H1 (cell line): Measurements from ENCODE around the gene DCUN1D2. TPM values are rescaled to one million over a fixed set of nuclear protein-coding genes. Genes with fewer than 3 reads are reported as not detected.

Experiments
- CTCF ChIA-PET: fragments of 300-600 bp; sonication (Branson Sonifier 250); formaldehyde crosslinking; loops from one replicate; lab custom pipeline; 2021; ENCODE audit not compliant: partially characterized antibody; lab: Charles Lee
- POLR2A ChIA-PET: fragments of 300-600 bp; sonication (Branson Sonifier 250); formaldehyde crosslinking; loops from one replicate; lab custom pipeline; 2021; ENCODE audit warnings: inconsistent platforms; ENCODE audit not compliant: partially characterized antibody; lab: Charles Lee
- DNase-seq, 2 experiments: peaks; one replicate each; pipeline versions ENCODE4 v3.0.0 to v3.0.0-alpha.2; 2010 to 2022; ENCODE audit warnings: low spot score in 2 of 2, low read depth in 1 of 2, mixed read lengths in 1 of 2
- FAIRE-seq: peaks from 2 replicates; lab custom pipeline; 2011; peaks lifted over from hg19 to GRCh38; lab: Jason Lieb, UNC
- H2AFZ ChIP-seq: 2 replicates; pipeline ENCODE4 v1.8.1; 2012; ENCODE audit warnings: low read length, inconsistent platforms
- H2AK5ac ChIP-seq: 2 replicates; pipeline ENCODE4 v1.6.1; 2013; ENCODE audit warnings: low read depth, low read length
- H2BK120ac ChIP-seq: replicated peaks from 2 replicates; pipeline ENCODE3; 2013; ENCODE audit warnings: low read depth, low read length, inconsistent platforms
- H2BK12ac ChIP-seq: 2 replicates; pipeline ENCODE4 v1.6.1; 2013; ENCODE audit warnings: low read depth, low read length
- H2BK15ac ChIP-seq: 2 replicates; pipeline ENCODE4 v1.6.1; 2013; ENCODE audit warnings: low read length
- H2BK20ac ChIP-seq: 2 replicates; pipeline ENCODE4 v1.6.1; 2013; ENCODE audit warnings: low read length
- H2BK5ac ChIP-seq: 2 replicates; pipeline ENCODE4 v1.6.1; 2013; ENCODE audit warnings: low read depth, low read length
- H3K14ac ChIP-seq: 2 replicates; pipeline ENCODE4 v1.6.1; 2013; ENCODE audit warnings: inconsistent platforms; ENCODE audit not compliant: insufficient read length
- H3K18ac ChIP-seq: 2 replicates; pipeline ENCODE4 v1.6.1; 2013; ENCODE audit warnings: low read length; ENCODE audit errors: extremely low read depth
- H3K23ac ChIP-seq: 2 replicates; pipeline ENCODE4 v1.6.1; 2013; ENCODE audit warnings: inconsistent platforms; ENCODE audit not compliant: insufficient read length
- H3K23me2 ChIP-seq: 2 replicates; pipeline ENCODE4 v1.6.1; 2013; ENCODE audit warnings: low read depth, low read length
- H3K27ac ChIP-seq: 2 replicates; pipeline ENCODE4 v1.6.1; 2011; ENCODE audit warnings: low read depth, low read length, inconsistent platforms
- H3K27me3 ChIP-seq, 4 experiments: replicated peaks in 1 of 4; 1 replicate in 1 of 4; 2 replicates in 3 of 4; pipeline versions ENCODE4 v1.6.1 to v1.8.1; 2011 to 2013; ENCODE audit warnings: low read length in 3 of 4, mild to moderate bottlenecking in 3 of 4, inconsistent platforms in 2 of 4, mixed read lengths in 2 of 4, moderate library complexity in 1 of 4; ENCODE audit not compliant: control insufficient read depth in 3 of 4, insufficient read depth in 3 of 4; ENCODE audit errors: extremely low read depth in 1 of 4
- H3K36me3 ChIP-seq, 4 experiments: 2 replicates each; pipeline versions ENCODE4 v1.6.1 to v1.8.1; 2011 to 2013; ENCODE audit warnings: mild to moderate bottlenecking in 4 of 4, low read length in 3 of 4, moderate library complexity in 2 of 4, control low read depth in 1 of 4, inconsistent platforms in 1 of 4; ENCODE audit not compliant: insufficient read depth in 4 of 4, control insufficient read depth in 2 of 4
- H3K4ac ChIP-seq: replicated peaks from 2 replicates; pipeline ENCODE3; 2013; ENCODE audit warnings: low read length, low read depth, mixed read lengths, inconsistent platforms; ENCODE audit not compliant: insufficient read length
- H3K4me1 ChIP-seq, 4 experiments: replicated peaks in 1 of 4; 1 replicate in 1 of 4; 2 replicates in 3 of 4; pipeline versions ENCODE4 v1.6.1 to v1.8.1; 2011 to 2013; ENCODE audit warnings: low read length in 3 of 4, inconsistent platforms in 2 of 4, mixed read lengths in 1 of 4; ENCODE audit not compliant: insufficient read depth in 4 of 4, control insufficient read depth in 3 of 4
- H3K4me2 ChIP-seq, 2 experiments: 2 replicates each; pipeline versions ENCODE4 v1.6.1 to v1.8.1; 2011 to 2013; ENCODE audit warnings: low read depth in 2 of 2, low read length in 2 of 2, control low read depth in 1 of 2, inconsistent platforms in 1 of 2, mild to moderate bottlenecking in 1 of 2; ENCODE audit not compliant: insufficient read depth in 1 of 2
- H3K4me3 ChIP-seq, 4 experiments: fragments of 200-600, 300-600 bp in 1 of 4; sonication (generic), shearing (Covaris generic), sonication (Bioruptor Twin) in 1 of 4; 2 replicates each; pipeline versions ENCODE4 v1.5.1 to v1.8.1; 2011 to 2016; ENCODE audit warnings: low read length in 4 of 4, low read depth in 3 of 4, control low read depth in 2 of 4, inconsistent platforms in 2 of 4, mild to moderate bottlenecking in 2 of 4, mixed read lengths in 1 of 4, moderate library complexity in 1 of 4; ENCODE audit not compliant: insufficient read depth in 2 of 4; ENCODE audit errors: extremely low read depth in 1 of 4
- H3K56ac ChIP-seq: replicated peaks from 2 replicates; pipeline ENCODE3; 2013; ENCODE audit warnings: low read depth, mild to moderate bottlenecking, mixed read lengths, low read length, inconsistent platforms; ENCODE audit not compliant: insufficient read length
- H3K79me1 ChIP-seq: 2 replicates; pipeline ENCODE4 v1.6.1; 2013; ENCODE audit warnings: low read depth, low read length, control low read depth
- H3K79me2 ChIP-seq, 2 experiments: 2 replicates each; pipeline versions ENCODE4 v1.6.1 to v1.8.1; 2012 to 2013; ENCODE audit warnings: low read length in 2 of 2, mild to moderate bottlenecking in 2 of 2, inconsistent platforms in 1 of 2; ENCODE audit not compliant: insufficient read depth in 2 of 2, control insufficient read depth in 1 of 2
- H3K9ac ChIP-seq, 4 experiments: replicated peaks in 1 of 4; 1 replicate in 1 of 4; 2 replicates in 3 of 4; pipeline versions ENCODE4 v1.6.1 to v1.8.1; 2011 to 2013; ENCODE audit warnings: low read depth in 3 of 4, low read length in 3 of 4, control low read depth in 2 of 4, mild to moderate bottlenecking in 2 of 4, moderate library complexity in 2 of 4, inconsistent platforms in 1 of 4; ENCODE audit errors: extremely low read depth in 1 of 4
- H3K9me3 ChIP-seq, 2 experiments: 2 replicates each; pipeline versions ENCODE4 v1.6.1 to v1.8.1; 2012 to 2013; ENCODE audit warnings: mild to moderate bottlenecking in 2 of 2, moderate library complexity in 2 of 2, control low read depth in 1 of 2, inconsistent platforms in 1 of 2, low read depth in 1 of 2, low read length in 1 of 2, mixed read lengths in 1 of 2; ENCODE audit not compliant: insufficient read depth in 2 of 2
- H4K20me1 ChIP-seq, 2 experiments: replicated peaks in 1 of 2; 2 replicates each; pipeline versions ENCODE3 to v1.8.1; 2011 to 2013; ENCODE audit warnings: inconsistent platforms in 2 of 2, low read length in 2 of 2, mild to moderate bottlenecking in 1 of 2; ENCODE audit not compliant: insufficient read depth in 2 of 2, control insufficient read depth in 1 of 2
- H4K5ac ChIP-seq: 2 replicates; pipeline ENCODE4 v1.6.1; 2013; ENCODE audit warnings: low read length, low read depth, mixed read lengths, inconsistent platforms; ENCODE audit not compliant: insufficient read length
- H4K8ac ChIP-seq: 2 replicates; pipeline ENCODE4 v1.8.0; 2013; ENCODE audit warnings: mild to moderate bottlenecking, moderate library complexity, low read length, inconsistent platforms; ENCODE audit not compliant: insufficient read depth; ENCODE audit errors: extremely low read depth
- H4K91ac ChIP-seq: replicated peaks from 2 replicates; pipeline ENCODE3; 2013; ENCODE audit warnings: low read length, mixed read lengths, inconsistent platforms; ENCODE audit not compliant: insufficient read length
- CBX5 ChIP-seq: fragments of 300-800, 300-1000 bp; sonication (generic); IDR thresholded peaks from 2 replicates; pipeline ENCODE4 v1.7.1; 2016; ENCODE audit warnings: antibody characterized with exemption, low read length, low read depth
- EGR1 ChIP-seq: IDR thresholded peaks from 2 replicates; pipeline ENCODE4 v1.6.1; 2011; ENCODE audit warnings: low read depth, low read length, borderline replicate concordance
- JUND ChIP-seq: IDR thresholded peaks from 2 replicates; pipeline ENCODE4 v1.6.1; 2011; ENCODE audit warnings: mild to moderate bottlenecking, improper control_type of control experiment, low read length
- KDM1A ChIP-seq: fragments of 200-600, 300-600 bp; sonication (generic); IDR thresholded peaks from 2 replicates; pipeline ENCODE4 v1.7.1; 2016; ENCODE audit warnings: mild to moderate bottlenecking, low read length, borderline replicate concordance
- MAFK ChIP-seq: IDR thresholded peaks from 2 replicates; pipeline ENCODE4 v1.6.1; 2012; ENCODE audit warnings: low read depth, mild to moderate bottlenecking, improper control_type of control experiment, low read length
- POLR2A ChIP-seq, 2 experiments: IDR thresholded peaks; 1 replicate in 1 of 2; 2 replicates in 1 of 2; pipeline ENCODE4 v1.6.1; 2011; ENCODE audit warnings: low read depth in 2 of 2, low read length in 2 of 2, mild to moderate bottlenecking in 2 of 2; ENCODE audit errors: control extremely low read depth in 1 of 2
- RNF2 ChIP-seq: fragments of 200-900, 300-1000 bp; sonication (generic); IDR thresholded peaks from 2 replicates; pipeline ENCODE4 v1.7.1; 2016; ENCODE audit warnings: borderline replicate concordance, low read depth, mild to moderate bottlenecking, antibody characterized with exemption, low read length; ENCODE audit not compliant: poor library complexity, severe bottlenecking; ENCODE audit errors: missing control alignments
- WGBS, 2 experiments: shearing (Covaris generic) in 1 of 2; methylation state at CpG; one replicate each; pipeline versions ENCODE4 v1.1.6 to v1.1.7; 2013 to 2015; ENCODE audit warnings: low lambda C conversion rate in 2 of 2, mixed read lengths in 2 of 2, inconsistent platforms in 1 of 2, low coverage in 1 of 2, missing lambda C conversion rate in 1 of 2; ENCODE audit not compliant: insufficient replicate concordance in 2 of 2, insufficient coverage in 1 of 2, insufficient read length in 1 of 2; ENCODE audit errors: extremely low coverage in 1 of 2, missing lambda C conversion rate in 1 of 2; 5-methylcytosine and 5-hydroxymethylcytosine counted together
- polyA plus RNA-seq, 7 experiments: library from polyadenylated mRNA; depleted of rRNA in 3 of 7; stranded (reverse) in 5 of 7; unstranded in 2 of 7; fragments of >200 nt in 5 of 7; fragments of 200-250 nt in 2 of 7; gene quantifications; 1 replicate in 5 of 7; 2 replicates in 1 of 7; 4 replicates in 1 of 7; pipeline versions ENCODE4 v1.2.1 to v1.2.3, GENCODE V29; 2011 to 2013; ENCODE audit warnings: missing spikeins in 2 of 7, mixed read lengths in 2 of 7
- total RNA-seq: library from RNA; stranded (reverse); fragmentation: NEBNext Ultra II Directional; extraction: Animal tissue kit (Norgen Biotek cat#: 25700); gene quantifications from 2 replicates; pipeline ENCODE4 v1.2.1, GENCODE V29; 2021

The DCUN1D2 gene
- total and polyA plus RNA-seq, 2 of the 8 experiments (the other 6 are each of a cell fraction or from before 2014, with no cell fraction given): 19.5 to 35.3 TPM

GRCh38 chr13:113537205-113537604, 46.7 kb upstream of the DCUN1D2 start:
- no peak overlapping the region for H4K91ac ChIP-seq

More at GRCh38 chr13:113537205-113537604, 46.7 kb upstream of the DCUN1D2 start:
- H4K20me1 ChIP-seq: peaks cover 0 to 10% of the 10 kb centered on the region in 2 experiments
- no peak for FAIRE-seq
- TF ChIP-seq RNF2 (no peak), EGR1 (no peak), POLR2A (IDR thresholded peaks at IDR 0.05; ENCODE audit: control extremely low read depth in 1 of 2, low read depth in 2 of 2, low read length in 2 of 2) (no peak), KDM1A (no peak), CBX5 (no peak), MAFK (no peak), JUND (no peak)
- TF ChIP-seq, all 59 proteins: peak for 0
- Histone ChIP-seq H2BK12ac (no peak overlapping the region), H4K5ac (no peak overlapping the region), H2AFZ (no peak overlapping the region), H2BK5ac (no peak overlapping the region), H2BK20ac (no peak overlapping the region), H3K23ac (no peak overlapping the region), H3K27ac (no peak overlapping the region), H3K4me1 (peaks cover 0 to 4% (median 3%) of the 10 kb centered on the region in 4 experiments; a peak in 4 of 7 replicates), H3K79me1 (peaks cover 6% of the 10 kb centered on the region), H3K36me3 (peaks cover 0 to 9% (median 3%) of the 10 kb centered on the region in 4 experiments; a peak in 6 of 8 replicates), H3K23me2 (no peaks in the 10 kb centered on the region), H3K27me3 (no peaks in the 10 kb centered on the region; a peak in 1 of 7 replicates), H3K79me2 (peaks cover 0 to 4% of the 10 kb centered on the region in 2 experiments; a peak in 1 of 4 replicates), H3K4ac (no peak overlapping the region), H2AK5ac (no peak overlapping the region), H3K9ac (no peak overlapping the region), H3K4me2 (no peak overlapping the region), H2BK120ac (no peak overlapping the region), H4K8ac (no peak overlapping the region), H2BK15ac (no peak overlapping the region), H3K4me3 (no peak overlapping the region), H3K56ac (no peak overlapping the region), H3K14ac (no peak overlapping the region), H3K9me3 (no peaks in the 10 kb centered on the region), H3K18ac (no peak overlapping the region)
- ChIA-PET CTCF (interaction anchor here (1.2 to 3.4 kb wide), 2 partner anchors 12 to 25 kb away, joined by 3 to 11 read pairs; no protein-coding TSS in a partner anchor), POLR2A (no interaction called here)
- DNase-seq: no peak
- WGBS, 2 experiments: 97% methylated on average over 19 of the region's 19 CpGs; no CpG with 5 or more reads in 1 of the 2 experiments
